HL-60 (cell line): ENCODE measurements around the gene DNAJC1.

Experiments used
- POLR2AphosphoS5 ChIP-seq: IDR thresholded peaks from 2 replicates; pipeline ENCODE4 v1.6.1; 2012; ENCODE audit warnings: low read depth
- TF ChIP-seq, protein P1 (sequence below): IDR thresholded peaks from one replicate; pipeline ENCODE4 v1.5.1; 2011; ENCODE audit warnings: low read length, control low read depth, inconsistent platforms; ENCODE audit not compliant: insufficient read depth
- TF ChIP-seq, protein P2 (sequence below): IDR thresholded peaks from 2 replicates; pipeline ENCODE4 v1.6.1; 2012; ENCODE audit warnings: low read depth; ENCODE audit not compliant: insufficient replicate concordance

DNA sequence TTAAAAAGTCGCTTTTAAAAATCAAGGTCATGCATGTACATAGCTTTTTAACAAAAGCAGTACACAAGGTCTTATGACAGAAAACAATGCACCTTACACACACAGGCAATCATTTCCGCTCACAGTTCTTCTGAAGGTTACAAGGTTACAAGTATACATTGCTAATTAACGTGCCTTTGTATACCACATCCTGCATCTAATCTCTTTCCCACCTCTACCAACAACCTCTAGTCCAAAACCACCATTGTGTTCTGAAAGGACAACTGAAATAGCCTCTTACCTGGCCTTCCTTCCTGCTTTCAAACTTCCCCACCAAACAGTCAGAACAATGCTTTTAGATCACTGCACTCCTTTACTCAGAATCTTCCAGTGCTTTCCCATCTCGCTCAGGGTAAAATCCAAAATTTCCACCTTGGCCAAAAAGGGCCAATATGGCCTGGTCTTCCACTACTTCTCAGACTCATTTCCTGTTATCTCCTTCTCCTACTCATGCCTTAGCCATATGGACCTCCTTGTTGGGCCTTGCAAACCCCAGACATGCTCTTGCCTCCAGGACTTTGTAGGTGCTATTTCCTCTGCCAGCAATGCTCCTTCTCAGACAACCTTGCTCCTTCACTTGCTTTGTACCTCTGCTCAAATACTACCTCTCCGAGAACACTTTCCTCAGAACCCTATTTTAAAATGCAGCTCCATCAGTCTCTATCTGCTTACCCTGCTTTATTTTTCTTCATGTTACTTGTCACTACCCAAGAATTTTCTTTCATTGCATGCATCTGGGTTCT lies 205.4 kb downstream of the DNAJC1 start:
- TF ChIP-seq, protein P1, sequence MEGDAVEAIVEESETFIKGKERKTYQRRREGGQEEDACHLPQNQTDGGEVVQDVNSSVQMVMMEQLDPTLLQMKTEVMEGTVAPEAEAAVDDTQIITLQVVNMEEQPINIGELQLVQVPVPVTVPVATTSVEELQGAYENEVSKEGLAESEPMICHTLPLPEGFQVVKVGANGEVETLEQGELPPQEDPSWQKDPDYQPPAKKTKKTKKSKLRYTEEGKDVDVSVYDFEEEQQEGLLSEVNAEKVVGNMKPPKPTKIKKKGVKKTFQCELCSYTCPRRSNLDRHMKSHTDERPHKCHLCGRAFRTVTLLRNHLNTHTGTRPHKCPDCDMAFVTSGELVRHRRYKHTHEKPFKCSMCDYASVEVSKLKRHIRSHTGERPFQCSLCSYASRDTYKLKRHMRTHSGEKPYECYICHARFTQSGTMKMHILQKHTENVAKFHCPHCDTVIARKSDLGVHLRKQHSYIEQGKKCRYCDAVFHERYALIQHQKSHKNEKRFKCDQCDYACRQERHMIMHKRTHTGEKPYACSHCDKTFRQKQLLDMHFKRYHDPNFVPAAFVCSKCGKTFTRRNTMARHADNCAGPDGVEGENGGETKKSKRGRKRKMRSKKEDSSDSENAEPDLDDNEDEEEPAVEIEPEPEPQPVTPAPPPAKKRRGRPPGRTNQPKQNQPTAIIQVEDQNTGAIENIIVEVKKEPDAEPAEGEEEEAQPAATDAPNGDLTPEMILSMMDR = no peak
- TF ChIP-seq POLR2AphosphoS5 = no peak
- TF ChIP-seq, protein P2, sequence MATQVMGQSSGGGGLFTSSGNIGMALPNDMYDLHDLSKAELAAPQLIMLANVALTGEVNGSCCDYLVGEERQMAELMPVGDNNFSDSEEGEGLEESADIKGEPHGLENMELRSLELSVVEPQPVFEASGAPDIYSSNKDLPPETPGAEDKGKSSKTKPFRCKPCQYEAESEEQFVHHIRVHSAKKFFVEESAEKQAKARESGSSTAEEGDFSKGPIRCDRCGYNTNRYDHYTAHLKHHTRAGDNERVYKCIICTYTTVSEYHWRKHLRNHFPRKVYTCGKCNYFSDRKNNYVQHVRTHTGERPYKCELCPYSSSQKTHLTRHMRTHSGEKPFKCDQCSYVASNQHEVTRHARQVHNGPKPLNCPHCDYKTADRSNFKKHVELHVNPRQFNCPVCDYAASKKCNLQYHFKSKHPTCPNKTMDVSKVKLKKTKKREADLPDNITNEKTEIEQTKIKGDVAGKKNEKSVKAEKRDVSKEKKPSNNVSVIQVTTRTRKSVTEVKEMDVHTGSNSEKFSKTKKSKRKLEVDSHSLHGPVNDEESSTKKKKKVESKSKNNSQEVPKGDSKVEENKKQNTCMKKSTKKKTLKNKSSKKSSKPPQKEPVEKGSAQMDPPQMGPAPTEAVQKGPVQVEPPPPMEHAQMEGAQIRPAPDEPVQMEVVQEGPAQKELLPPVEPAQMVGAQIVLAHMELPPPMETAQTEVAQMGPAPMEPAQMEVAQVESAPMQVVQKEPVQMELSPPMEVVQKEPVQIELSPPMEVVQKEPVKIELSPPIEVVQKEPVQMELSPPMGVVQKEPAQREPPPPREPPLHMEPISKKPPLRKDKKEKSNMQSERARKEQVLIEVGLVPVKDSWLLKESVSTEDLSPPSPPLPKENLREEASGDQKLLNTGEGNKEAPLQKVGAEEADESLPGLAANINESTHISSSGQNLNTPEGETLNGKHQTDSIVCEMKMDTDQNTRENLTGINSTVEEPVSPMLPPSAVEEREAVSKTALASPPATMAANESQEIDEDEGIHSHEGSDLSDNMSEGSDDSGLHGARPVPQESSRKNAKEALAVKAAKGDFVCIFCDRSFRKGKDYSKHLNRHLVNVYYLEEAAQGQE = no peak
